Stimulated activated CD4-positive, alpha-beta T cell treated with anti-CD3 and anti-CD28 coated beads, Interleukin-2, amount 100 ng/mL, for 24 hours (primary cell): ENCODE measurements around the gene SH3BGR.
"Not testable (repeated sequence)": the region's sequence is repeated elsewhere in the genome, so short reads cannot be mapped to it uniquely, and the experiment has no call there.

Experiments used
- DNase-seq, 2 donors: peaks; one replicate each; pipeline ENCODE4 v3.0.0-alpha.2; 2020

SH3BGR gene

GRCh38 chr21:39451332-39452206 lies at the start of gene SH3BGR:
Gene SH3BGR (plus strand): TSS chr21:39451970. CDS start chr21:39452097, 127 bp downstream.
- DNase-seq = no peak

DNA sequence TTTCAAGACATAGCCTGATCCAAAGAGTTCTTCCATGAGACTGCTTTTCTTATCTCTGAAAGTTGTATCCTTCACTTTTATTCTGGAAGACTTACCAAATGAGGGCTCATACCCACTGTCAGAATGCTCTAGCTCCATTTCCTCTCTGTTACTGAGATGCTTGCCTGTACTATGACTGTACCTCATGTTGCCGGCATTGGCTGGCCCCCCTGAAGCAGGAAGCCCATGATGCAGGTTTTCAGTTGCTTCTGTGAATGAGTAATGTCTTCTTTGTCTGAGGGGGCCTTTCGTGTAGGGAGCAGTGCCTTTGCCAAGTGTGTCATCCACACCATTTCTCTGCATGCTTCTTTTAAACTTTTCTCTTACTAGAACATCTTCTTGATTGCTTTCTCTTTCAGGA lies 45.7 kb upstream of the SH3BGR start:
- no peak for DNase-seq

DNA sequence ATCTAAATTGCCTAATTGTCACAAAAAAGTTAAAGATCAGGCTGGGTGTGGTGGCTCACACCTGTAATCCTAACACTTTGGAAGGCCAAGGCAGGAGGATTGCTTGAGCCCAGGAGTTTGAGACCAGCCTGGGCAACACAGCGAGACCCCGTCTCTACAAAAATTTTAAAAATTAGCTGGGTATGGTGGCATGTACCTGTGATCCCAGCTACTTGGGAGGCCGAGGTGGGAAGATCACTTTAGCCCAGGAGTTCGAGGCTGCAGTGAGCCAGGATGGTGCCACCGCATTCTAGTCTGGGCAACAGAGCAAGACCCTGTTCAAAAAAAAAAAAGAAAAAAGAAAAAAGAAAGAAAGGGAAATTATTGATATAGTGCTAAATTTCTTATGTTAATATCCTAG lies 32.6 kb upstream of the SH3BGR start:
- not testable (repeated sequence) for DNase-seq

GRCh38 chr21:39422527-39423241 lies 29.1 kb upstream of the SH3BGR start:
- DNase-seq = no peak

DNA sequence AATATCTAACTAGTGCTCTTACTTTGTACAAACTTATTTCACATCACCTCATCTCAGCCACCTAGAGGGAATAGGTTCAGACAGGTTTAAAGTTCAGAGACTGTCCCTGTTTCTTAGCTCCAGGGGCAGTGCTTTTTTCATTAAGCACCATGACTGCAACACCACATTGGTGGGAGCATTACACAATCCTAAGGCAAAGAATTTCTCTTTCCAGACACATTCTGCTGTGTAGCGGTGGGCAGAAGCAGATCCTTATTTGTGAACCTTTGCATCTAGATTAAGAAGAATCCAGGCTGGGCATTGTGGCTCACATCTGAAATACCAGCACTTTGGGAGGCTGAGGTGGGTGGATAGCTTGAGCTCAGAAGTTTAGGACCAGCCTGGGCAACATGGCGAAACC lies 22.3 kb upstream of the SH3BGR start:
- DNase-seq = no peak

DNA sequence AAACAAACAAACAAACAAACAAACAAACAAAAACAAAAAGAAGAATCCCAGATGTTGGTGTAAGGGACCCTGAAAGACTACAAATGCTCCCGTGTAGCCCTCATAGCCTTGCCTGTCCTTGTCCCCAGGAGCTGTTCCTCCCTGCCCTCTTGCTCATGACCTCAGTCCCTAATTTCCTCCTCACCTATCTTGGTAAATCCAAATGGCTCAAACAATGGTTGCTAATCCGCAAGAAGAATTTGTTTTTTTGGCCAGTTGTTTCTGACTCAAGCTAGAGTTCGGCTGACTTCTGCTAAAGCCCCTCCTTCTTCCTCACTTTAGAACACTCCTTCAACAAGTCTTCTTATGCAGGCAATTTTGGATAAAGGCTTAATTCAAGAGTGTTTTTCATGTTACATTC lies 21.8 kb upstream of the SH3BGR start:
- DNase-seq = no peak

GRCh38 chr21:39430457-39430856 lies 21.3 kb upstream of the SH3BGR start:
- DNase-seq = no peak

- no peak for DNase-seq
Observed at GRCh38 chr21:39430954-39431353, 20.8 kb upstream of the SH3BGR start.

- DNase-seq = no peak
Observed at GRCh38 chr21:39434950-39435349, 16.8 kb upstream of the SH3BGR start.

GRCh38 chr21:39439232-39439631 lies 12.5 kb upstream of the SH3BGR start:
- DNase-seq = no peak

GRCh38 chr21:39441502-39442475 lies 10.0 kb upstream of the SH3BGR start:
- DNase-seq = peak in 1 of 2 donors; percentile 27

GRCh38 chr21:39444421-39445180 lies 7.2 kb upstream of the SH3BGR start:
- DNase-seq = no peak

DNA sequence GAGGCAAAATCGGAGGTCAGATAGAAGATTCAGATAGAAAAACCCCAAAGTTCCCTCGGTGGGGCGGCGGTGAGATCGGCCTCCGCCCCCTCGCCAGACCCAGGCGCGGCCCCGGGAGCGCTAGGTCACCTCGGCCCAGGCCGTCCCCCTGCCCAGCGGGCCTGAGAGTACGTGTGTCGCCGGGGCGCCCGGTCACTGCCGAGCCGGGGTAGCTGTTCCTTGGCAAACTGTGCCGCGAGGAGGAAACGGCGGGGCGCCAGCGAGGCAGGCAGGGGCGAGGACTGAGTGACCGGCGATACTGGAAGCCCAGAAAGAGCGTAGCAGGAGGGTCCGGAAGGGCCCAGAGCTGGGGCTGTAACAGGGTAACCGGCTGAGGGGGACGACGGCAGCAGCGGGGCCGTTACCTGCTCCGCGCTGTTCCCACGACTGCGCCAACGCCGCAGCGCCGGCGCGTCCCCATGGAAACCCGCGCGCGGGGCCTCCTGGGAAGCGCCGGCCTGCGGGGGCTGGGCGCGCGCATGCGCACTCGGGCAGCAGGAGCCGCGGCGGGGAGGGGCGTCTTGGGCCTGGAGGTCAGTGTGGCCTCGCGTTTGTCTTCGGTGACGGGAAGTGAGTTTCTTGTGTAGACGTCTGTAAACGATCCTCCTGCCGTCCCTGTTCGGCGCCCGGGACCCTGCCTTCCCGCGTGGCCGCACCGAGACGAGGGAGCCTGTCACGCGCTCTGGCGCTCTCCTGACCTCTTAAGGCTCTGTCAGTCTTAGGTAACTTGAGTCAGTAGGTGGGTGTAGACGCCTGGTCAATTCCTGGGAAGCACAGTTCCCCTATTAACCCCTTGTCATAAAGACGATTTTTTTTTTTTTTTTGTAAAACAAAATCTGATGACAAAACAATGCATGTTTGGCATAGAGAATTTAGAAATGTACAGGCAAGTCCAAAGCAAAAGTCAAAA lies 6.2 kb upstream of the SH3BGR start, which contains the start of gene LCA5L:
Gene LCA5L (minus strand): TSS at position 458 of the 949 bp plus-strand sequence. CDS start 17,285 bp downstream, outside the sequence.
- peak; percentile 90 to 92 for DNase-seq

GRCh38 chr21:39447264-39447663 lies 4.5 kb upstream of the SH3BGR start:
- no peak for DNase-seq

DNA sequence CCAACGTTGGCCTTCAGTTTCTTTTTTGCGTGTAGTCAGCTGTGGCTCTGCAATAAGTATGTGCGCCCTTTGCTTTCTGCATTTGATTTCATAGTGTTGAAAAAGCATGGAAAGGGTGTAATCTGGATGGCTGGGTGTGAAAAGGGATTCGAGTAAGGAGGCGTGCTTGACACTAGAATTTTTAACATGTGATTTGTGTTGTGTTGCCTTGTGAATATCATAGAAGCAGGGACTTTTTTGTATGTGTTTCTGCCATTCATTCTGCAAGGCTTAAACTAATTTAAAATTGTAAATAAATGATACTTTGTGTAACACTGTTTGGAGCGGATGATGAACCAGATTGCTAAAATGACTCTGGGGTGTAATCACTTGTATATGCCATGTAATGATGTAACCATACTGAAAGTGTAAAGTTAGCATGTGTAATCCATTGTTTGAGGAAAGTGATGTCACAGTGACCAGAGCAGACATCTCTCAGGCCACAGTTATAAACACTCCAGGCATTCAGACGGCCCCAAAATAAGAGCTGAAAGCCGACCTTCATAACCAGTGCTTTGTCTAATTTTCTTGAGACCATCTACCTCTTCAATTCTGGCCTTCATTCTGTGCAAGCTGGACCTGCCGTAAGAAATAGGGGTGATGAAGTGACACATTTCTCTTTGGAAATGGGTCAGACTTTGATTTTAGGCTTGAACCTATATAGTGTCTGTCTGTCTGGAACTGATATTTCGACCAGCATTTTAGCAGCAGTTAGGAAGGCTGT lies 618 bp downstream of the SH3BGR start:
- no peak for DNase-seq

- DNase-seq = no peak
Observed at GRCh38 chr21:39452970-39453342, 1.2 kb downstream of the SH3BGR start.

DNA sequence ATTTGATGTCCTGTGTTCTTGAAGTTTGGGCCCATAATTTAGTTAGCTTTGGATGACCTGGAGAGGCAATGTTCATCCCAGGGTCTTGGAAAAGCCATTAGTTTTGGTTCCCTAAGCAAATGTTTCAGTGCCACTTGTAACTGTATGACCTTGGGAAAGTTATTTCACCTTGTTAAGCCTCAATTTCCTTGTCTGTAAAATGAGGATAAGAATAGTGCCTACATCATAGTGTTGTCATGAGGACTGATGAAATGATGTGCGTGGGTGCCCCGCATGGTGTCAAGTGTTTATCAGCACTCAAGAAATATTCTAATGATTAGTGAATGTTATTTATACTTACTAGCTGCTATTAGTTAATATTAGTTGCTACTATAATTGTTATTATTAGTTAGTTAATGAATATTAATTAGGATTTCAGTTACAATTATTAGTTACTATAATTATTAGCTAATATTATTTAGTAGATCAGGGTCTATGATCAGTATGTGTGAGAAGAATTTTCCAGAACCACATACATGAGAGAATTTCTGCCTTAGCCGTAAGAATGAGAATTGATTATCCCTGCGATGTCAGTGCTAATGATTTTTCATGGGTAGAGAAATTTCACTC lies 1.9 kb downstream of the SH3BGR start:
- DNase-seq = no peak

GRCh38 chr21:39454949-39455668 lies 3.3 kb downstream of the SH3BGR start:
- no peak for DNase-seq

DNA sequence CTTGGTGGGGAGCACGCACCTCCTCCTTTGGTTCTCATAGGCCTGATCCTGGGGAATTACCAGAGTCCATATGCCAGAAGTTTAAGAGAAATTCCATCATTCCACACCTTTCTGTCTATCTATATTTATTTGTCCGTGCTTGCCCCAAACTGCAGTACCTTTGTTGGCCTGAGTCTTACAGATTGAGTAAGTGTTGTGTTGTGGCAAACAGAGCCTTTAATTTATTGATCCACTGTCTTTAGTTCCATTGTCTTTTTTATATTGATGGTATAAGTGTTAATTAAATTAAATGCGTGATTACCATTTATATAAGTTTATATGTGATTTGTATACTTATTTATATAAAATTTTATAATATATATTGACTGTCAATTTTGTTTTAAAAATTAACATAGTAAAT lies 4.9 kb downstream of the SH3BGR start:
- DNase-seq = no peak
